Fibroblast of peridontal ligament (primary cell): ENCODE data around the gene MAGI2.
"Not testable (repeated sequence)": the region's sequence is repeated elsewhere in the genome, so short reads cannot be mapped to it uniquely, and the experiment has no call there.

Experiments
- DNase-seq: peaks from one replicate; pipeline ENCODE4 v3.0.0-alpha.2; 2010; ENCODE audit errors: extremely low read depth

MAGI2 gene

GRCh38 chr7:78359836-78360235 lies 1093.6 kb downstream of the MAGI2 start:
- no peak for DNase-seq

GRCh38 chr7:78357709-78358108 lies 1095.8 kb downstream of the MAGI2 start:
- no peak for DNase-seq

DNA sequence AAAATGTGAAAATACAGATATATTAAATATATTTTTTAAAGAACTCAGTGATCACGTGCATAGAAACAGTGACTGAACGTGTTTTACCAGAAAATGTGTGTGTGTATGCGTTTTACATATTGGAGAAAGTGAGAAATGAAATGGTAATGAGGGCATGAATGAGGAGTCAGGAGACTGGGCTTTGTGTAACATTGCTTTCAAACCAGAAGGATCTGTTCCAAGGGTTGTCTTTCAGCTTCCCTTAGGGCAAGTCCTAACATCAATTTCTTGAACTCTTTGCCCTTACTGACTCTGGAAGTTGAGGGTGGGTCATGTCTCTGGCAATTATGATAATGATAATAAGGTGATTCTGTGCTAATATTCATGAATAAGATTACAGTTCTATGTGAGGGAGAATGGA lies 1097.6 kb downstream of the MAGI2 start:
- no peak for DNase-seq

GRCh38 chr7:78350926-78351325 lies 1102.5 kb downstream of the MAGI2 start:
- DNase-seq = no peak

GRCh38 chr7:78350391-78350790 lies 1103.1 kb downstream of the MAGI2 start:
- no peak for DNase-seq

DNA sequence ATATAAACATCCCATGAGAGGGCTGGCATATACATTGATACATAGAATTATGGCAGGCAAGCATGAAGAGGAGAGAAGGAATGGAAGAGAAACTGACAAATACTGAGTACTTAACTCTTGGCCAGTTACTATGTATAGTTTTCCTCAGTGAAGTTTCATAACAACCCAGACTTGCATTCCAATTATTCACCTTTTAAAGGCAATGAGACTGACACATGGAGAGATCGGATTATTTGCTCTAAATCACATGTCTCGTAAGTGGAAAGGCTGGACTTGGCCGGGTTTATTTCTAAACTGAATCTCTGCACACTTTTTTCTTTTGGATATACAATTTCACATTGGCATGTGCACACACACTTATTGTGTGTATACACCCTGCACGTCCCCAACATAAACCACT lies 1106.6 kb downstream of the MAGI2 start:
- no peak for DNase-seq

DNA sequence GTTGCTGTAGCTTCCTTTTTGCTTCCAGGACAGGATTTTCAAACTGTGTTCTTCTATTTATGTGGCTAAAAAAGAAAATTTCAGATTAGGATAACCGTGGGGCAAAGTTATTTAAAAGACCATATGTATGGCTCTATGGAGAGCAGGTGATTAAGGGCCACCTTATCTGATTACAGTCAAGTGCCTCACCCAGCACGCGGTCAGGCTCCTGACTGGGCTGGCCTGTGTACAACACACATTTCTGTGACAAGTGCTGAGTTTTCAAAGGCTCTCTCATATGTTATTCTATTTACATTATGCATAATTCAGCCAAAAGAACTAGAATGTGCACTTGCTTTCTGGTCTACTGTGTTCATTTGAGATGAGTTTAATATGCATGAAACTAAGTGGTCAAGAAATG lies 1107.5 kb downstream of the MAGI2 start:
- DNase-seq = no peak

DNA sequence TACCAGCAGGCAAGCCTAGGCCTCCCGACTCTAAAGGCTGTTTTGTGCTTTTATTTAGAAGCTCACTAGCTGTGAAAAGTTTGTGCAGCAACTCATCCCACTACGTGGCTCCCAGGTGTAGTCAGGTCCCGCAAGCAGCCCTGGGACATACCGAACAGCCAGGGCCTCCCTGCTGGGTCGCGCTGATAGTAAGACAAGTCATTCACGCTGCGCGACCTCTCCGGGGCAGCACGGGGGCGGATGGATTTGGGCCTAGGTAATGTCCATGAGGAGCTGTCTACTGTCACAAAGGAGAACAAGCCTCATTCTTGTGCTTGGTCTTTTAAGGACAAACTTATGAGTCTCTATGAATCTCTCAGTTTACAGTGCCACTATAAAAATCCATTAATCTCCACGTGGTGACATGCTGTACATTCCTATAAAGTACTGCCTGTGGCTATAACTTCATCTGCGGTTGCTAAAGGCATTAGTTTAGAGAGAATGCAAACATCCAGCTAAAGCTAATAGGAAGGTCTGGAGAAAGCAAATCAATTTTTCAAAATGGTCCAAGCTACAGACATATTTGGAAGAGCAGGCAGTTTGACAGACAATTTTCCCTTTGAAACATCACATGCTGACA lies 1108.1 kb downstream of the MAGI2 start:
- DNase-seq = no peak

DNA sequence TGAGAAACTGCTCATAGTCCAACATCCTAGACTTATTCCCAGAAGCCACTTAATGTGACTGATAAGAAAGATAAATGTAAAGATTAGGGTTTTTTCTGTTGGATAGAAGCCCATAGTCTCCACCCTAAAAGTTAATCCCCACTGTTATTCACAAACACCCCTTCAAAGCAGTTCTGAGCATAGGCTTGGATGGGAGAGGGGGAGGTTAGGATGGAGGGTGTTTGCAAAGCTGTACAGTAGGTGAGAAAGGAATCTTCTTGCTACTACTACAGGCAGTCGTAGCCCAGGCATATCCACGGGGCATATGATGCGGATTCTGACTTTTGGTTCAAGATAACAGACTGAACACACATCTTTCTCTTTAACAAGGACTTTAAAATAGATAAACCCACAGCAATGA lies 1119.0 kb downstream of the MAGI2 start:
- DNase-seq = no peak

DNA sequence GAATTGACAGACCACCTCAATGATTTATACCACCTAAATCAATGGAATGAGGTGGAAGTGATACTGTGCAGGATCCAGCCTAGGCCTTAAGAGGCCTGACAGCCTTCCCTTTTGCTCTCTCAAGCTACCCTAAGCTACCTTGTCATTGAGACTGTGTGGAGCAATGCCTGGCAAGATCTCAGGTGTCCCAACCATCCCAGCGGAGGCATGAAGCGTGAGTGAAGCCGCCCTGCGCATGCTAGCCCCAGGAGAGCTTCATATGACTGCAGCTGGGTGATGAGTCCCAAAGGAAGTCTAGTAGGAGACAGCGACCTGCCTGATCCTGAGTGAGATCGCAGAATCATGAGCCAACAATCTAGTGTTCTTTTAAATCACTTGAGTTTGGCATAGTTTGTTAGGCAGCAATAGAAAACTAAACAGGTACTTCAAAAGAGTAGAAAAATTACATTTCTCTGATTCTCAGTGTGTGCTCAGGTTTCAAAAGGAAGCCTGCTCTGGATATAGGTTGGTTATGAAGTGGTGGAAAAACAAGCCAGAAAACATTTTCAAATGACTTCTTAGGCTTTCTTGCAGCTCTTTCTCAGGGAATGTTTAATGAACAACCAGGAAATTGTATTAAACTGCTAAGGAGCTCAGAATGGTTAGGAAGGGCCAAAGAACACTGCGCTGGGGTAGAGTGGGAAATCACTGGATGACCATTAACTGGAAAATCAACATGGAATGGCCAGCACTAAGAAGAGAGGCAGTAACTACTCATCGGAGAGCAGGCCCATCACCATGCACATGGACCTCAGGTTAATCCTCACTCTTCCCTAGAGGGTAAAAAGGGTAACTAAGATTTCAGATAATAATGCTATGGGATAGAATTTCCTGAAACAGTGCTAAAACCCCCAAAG lies 1119.7 kb downstream of the MAGI2 start:
- DNase-seq = no peak

DNA sequence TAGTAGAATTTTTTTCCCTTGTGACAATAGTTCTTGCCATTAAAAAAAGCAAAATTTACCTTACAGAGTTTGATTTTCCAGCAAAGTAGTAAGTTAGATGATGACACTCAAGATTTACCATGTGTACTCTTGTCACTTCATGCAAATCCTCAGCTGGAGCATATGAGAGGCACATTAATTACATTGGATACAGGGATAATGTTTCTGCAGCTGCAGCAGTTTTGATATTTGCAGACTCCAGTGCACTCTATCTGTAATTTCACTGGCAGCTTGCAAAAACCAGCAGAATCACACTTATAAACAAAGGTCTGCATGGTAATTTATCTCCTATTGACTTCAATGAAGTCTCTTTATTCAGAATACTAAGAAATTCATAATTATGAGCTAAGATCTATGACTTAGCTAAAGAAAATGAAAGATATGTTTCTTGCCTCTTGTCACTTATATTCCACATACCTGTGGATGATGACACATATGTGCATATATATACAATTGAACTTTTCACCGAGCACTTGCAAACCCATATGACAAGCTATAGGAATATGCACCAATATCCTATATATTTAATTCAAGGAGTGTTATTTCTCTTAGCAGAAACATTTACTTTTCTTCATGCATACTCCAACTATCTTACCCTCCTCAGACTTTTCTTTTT lies 1124.3 kb downstream of the MAGI2 start:
- no peak for DNase-seq

- DNase-seq = no peak
Observed at GRCh38 chr7:78327718-78328117, 1125.7 kb downstream of the MAGI2 start.

GRCh38 chr7:78326876-78327275 lies 1126.6 kb downstream of the MAGI2 start:
- DNase-seq = peak; percentile 18

DNA sequence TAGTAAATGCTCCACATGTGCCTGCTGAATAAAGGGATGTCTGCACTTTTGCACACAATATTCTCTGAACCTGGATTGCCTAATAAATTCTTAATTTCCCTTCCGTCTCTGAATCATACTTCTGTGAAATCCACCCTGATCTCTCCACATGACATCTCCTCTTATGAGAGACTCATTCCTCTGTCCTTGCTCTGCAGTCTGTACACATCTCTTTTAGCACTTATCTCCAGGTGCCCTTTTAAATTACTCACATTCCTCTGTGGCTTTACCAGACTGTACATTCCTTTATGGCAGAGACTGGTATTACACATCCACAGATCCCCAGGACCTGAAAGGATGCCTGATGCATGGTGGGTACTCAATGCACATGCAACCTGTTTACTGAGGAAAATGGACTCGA lies 1127.3 kb downstream of the MAGI2 start:
- no peak for DNase-seq

DNA sequence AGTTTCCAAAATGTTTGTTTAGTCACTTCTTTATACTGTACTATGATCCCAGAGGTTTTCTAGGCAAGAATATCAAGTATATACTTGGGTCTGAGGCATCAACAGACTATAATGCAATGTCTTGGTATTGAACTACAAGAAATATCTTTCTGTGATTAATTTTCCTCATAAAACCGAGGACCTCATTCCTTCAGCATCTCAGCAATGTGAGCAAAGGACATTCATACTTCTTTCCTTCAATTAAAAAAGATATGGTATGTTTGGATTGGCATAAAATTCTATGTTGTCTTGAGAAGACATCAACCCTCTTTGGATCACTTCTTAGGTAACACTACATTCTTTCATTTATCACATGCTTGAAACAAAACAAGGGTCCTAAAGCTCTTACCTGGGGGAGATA lies 1130.3 kb downstream of the MAGI2 start:
- no peak for DNase-seq

DNA sequence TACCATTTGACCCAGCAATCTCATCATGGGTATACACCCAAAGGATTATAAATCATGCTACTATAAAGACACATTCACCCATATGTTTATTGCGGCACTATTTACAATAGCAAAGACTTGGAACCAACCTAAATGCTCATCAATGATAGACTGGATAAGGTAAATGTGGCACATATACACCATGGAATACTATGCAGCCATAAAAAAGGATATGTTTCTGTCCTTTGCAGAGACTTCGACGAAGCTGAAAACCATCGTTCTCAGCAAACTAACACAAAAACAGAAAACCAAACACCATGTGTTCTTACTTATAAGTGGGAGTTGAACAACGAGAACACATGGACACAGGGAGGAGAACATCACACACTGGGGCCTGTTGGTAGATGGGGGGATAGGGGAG lies 1131.2 kb downstream of the MAGI2 start:
- not testable (repeated sequence) for DNase-seq

DNA sequence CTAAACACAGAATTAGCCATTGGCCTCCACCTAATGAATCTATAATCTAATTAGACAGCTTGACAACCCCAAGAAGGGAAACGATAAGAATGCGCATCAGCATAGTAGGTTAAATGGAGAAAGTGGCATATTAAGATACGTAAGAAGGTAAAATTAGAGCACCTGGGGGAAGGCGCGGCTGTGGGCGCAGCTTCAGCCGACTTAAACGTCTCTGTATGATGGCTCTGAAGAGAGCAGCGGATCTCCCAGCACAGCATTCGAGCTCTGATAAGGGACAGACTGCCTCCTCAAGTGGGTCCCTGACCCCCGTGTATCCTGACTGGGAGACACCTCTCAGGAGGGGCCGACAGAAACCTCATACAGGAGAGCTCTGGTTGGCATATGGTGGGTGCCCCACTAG lies 1136.1 kb downstream of the MAGI2 start:
- DNase-seq = no peak

- no peak for DNase-seq
Observed at GRCh38 chr7:78316110-78316509, 1137.4 kb downstream of the MAGI2 start.

GRCh38 chr7:78315119-78315518 lies 1138.3 kb downstream of the MAGI2 start:
- no peak for DNase-seq

- DNase-seq = no peak
Observed at GRCh38 chr7:78311181-78311580, 1142.3 kb downstream of the MAGI2 start.

DNA sequence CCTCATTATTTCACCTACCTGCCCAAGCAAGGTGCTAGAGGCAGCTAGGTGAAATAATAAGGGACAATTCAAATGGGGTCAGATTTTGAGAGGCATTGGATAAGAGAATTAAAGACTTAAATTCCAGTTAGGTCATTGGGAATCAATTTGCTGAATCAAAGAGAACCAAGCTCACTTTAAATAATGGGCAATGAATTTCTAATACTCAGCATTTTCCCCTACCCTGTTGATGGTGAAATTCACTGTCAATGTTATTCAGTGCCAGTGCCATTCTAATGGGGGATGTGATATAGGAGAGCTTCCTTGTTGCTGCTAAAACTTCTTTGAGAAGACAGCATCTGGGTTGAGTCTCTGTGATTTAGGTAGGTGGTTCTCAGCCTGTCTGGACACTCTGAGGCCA lies 1145.6 kb downstream of the MAGI2 start:
- no peak for DNase-seq

GRCh38 chr7:78306634-78307033 lies 1146.8 kb downstream of the MAGI2 start:
- no peak for DNase-seq

GRCh38 chr7:78301407-78301806 lies 1152.1 kb downstream of the MAGI2 start:
- DNase-seq = peak; percentile 52
